B cell (primary cell): ENCODE data around the gene FAM234A. TPM values are rescaled to one million over a fixed set of nuclear protein-coding genes. Genes with fewer than 3 reads are reported as not detected.
"Not testable (repeated sequence)": the region's sequence is repeated elsewhere in the genome, so short reads cannot be mapped to it uniquely, and the experiment has no call there.

Experiments used
- ATAC-seq: fragments of 200-7000 bp; cut with Tn5 transposase; one replicate; pipeline ENCODE4 v1.10.0; 2021; ENCODE audit warnings: low read depth, mild to moderate bottlenecking, moderate number of reproducible peaks, moderate library complexity
- CTCF ChIA-PET: fragments of 350-600 bp; sonication (Branson Sonifier 250); formaldehyde crosslinking; loops from one replicate; lab custom pipeline; 2021; ENCODE audit warnings: antibody characterized with exemption, inconsistent platforms; lab: Charles Lee
- POLR2A ChIA-PET: fragments of 350-600 bp; sonication (Branson Sonifier 250); formaldehyde crosslinking; loops from one replicate; lab custom pipeline; 2021; ENCODE audit warnings: antibody characterized with exemption; lab: Charles Lee
- DNase-seq: peaks from one replicate; pipeline ENCODE4 v3.0.0; 2013
- H2AFZ ChIP-seq: 2 replicates; pipeline ENCODE4 v1.6.1; 2012; ENCODE audit warnings: mild to moderate bottlenecking, low read depth, low read length; ENCODE audit not compliant: insufficient read depth, poor library complexity, severe bottlenecking
- H3K27ac ChIP-seq, 2 donors: 1 replicate in 1 of 2; 2 replicates in 1 of 2; pipeline ENCODE4 v1.5.1; 2012 to 2013; ENCODE audit warnings: low read length in 2 of 2, mild to moderate bottlenecking in 2 of 2, moderate library complexity in 1 of 2
- H3K27me3 ChIP-seq, 4 experiments: fragments of 200-600 bp in 1 of 4; sonication (generic) in 1 of 4; replicated peaks in 1 of 4; 1 replicate in 2 of 4; 2 replicates in 2 of 4; pipeline versions ENCODE4 v1.6.1 to v1.7.0; 2013 to 2016; ENCODE audit warnings: low read length in 3 of 4, mild to moderate bottlenecking in 2 of 4, mixed read lengths in 1 of 4, moderate library complexity in 1 of 4; ENCODE audit not compliant: insufficient read depth in 4 of 4, control insufficient read depth in 3 of 4; ENCODE audit errors: control extremely low read depth in 1 of 4
- H3K36me3 ChIP-seq, 2 experiments: replicated peaks in 1 of 2; 1 replicate in 1 of 2; 2 replicates in 1 of 2; pipeline versions ENCODE4 v1.6.1 to v1.7.1; 2013; ENCODE audit warnings: low read length in 1 of 2; ENCODE audit not compliant: insufficient read depth in 2 of 2, control insufficient read depth in 1 of 2; ENCODE audit errors: control extremely low read depth in 1 of 2, extremely low read depth in 1 of 2
- H3K4me1 ChIP-seq, 2 donors: fragments of 200-600 bp in 1 of 2; sonication (generic) in 1 of 2; 1 replicate in 1 of 2; 2 replicates in 1 of 2; pipeline versions ENCODE4 v1.5.1 to v1.6.1; 2013 to 2017; ENCODE audit warnings: low read length in 2 of 2; ENCODE audit not compliant: control insufficient read depth in 2 of 2, insufficient read depth in 2 of 2
- H3K4me2 ChIP-seq: replicated peaks from 2 replicates; pipeline ENCODE3; 2012; ENCODE audit warnings: mild to moderate bottlenecking, low read depth, low read length; ENCODE audit not compliant: poor library complexity, severe bottlenecking
- H3K4me3 ChIP-seq, 5 experiments: fragments of 200-600 bp in 1 of 5; sonication (generic) in 1 of 5; 1 replicate in 3 of 5; 2 replicates in 2 of 5; pipeline versions ENCODE4 v1.5.1 to v1.7.0; 2011 to 2016; ENCODE audit warnings: low read length in 4 of 5, mild to moderate bottlenecking in 4 of 5, low read depth in 2 of 5, control low read depth in 1 of 5, moderate library complexity in 1 of 5; ENCODE audit not compliant: insufficient read depth in 1 of 5; ENCODE audit errors: control extremely low read depth in 1 of 5, extremely low read depth in 1 of 5
- H3K79me2 ChIP-seq: fragments of 200-600 bp; sonication (generic); one replicate; pipeline ENCODE4 v1.6.0; 2016; ENCODE audit warnings: low read length; ENCODE audit not compliant: control insufficient read depth, insufficient read depth
- H3K9ac ChIP-seq: fragments of 200-600 bp; sonication (generic); 2 replicates; pipeline ENCODE4 v1.6.1; 2017; ENCODE audit warnings: mild to moderate bottlenecking, low read length, moderate library complexity
- H3K9me3 ChIP-seq, 3 donors: one replicate each; pipeline versions ENCODE4 v1.6.1 to v1.7.1; 2013; ENCODE audit warnings: low read length in 2 of 3; ENCODE audit not compliant: control insufficient read depth in 2 of 3, insufficient read depth in 1 of 3; ENCODE audit errors: control extremely low read depth in 1 of 3
- H4K20me1 ChIP-seq: 2 replicates; pipeline ENCODE4 v1.6.0; 2012; ENCODE audit warnings: mild to moderate bottlenecking, low read length; ENCODE audit not compliant: insufficient read depth, control insufficient read depth, poor library complexity, severe bottlenecking
- H3K27ac Mint-ChIP-seq: one replicate; pipeline ENCODE4 v1.8.0; 2021; ENCODE audit warnings: mixed read lengths
- H3K27me3 Mint-ChIP-seq: one replicate; pipeline ENCODE4 v1.8.0; 2021; ENCODE audit warnings: mixed read lengths
- H3K4me1 Mint-ChIP-seq: one replicate; pipeline ENCODE4 v1.8.0; 2021; ENCODE audit warnings: mixed read lengths
- H3K4me3 Mint-ChIP-seq: one replicate; pipeline ENCODE4 v1.8.0; 2021; ENCODE audit warnings: mixed read lengths
- H3K9me3 Mint-ChIP-seq: one replicate; pipeline ENCODE4 v1.8.0; 2022; ENCODE audit warnings: mixed read lengths; ENCODE audit not compliant: insufficient read depth
- CTCF ChIP-seq: fragments of 200-600 bp; IDR thresholded peaks from one replicate; pipeline ENCODE4 v1.8.0; 2022; ENCODE audit warnings: antibody characterized with exemption, mild to moderate bottlenecking
- EZH2 ChIP-seq: IDR thresholded peaks from 2 replicates; pipeline ENCODE4 v1.6.1; 2012; ENCODE audit warnings: borderline replicate concordance, low read depth, mild to moderate bottlenecking, moderate library complexity, low read length; ENCODE audit not compliant: insufficient read depth, poor library complexity, severe bottlenecking
- WGBS: methylation state at CpG from one replicate; pipeline ENCODE4 v1.1.5; 2013; ENCODE audit warnings: missing lambda C conversion rate; ENCODE audit not compliant: insufficient coverage; 5-methylcytosine and 5-hydroxymethylcytosine counted together
- intact Hi-C: fragments of 100-400 bp; cut with micrococcal nuclease; formaldehyde crosslinking; loops from one replicate; pipeline ENCODE4 v1.10.0; 2022
- polyA plus RNA-seq: library from polyadenylated mRNA; depleted of rRNA; stranded (reverse); fragments of >200 nt; gene quantifications from 2 replicates; pipeline ENCODE4 v1.2.3, GENCODE V29; 2012
- total RNA-seq, 2 donors: library from RNA; stranded (reverse); fragments of 120-200 nt in 1 of 2; gene quantifications; 1 replicate in 1 of 2; 2 replicates in 1 of 2; pipeline versions ENCODE4 v1.2.3 to v1.2.4, GENCODE V29; 2013 to 2022

FAM234A gene
- total and polyA plus RNA-seq, 2 donors (not counting 1 experiment from before 2014, with no cell fraction given): 35.1 to 42.9 TPM

- POLR2A ChIA-PET: interaction anchor here (0.5 kb wide), 1 partner anchor 130 kb away, joined by 5 read pairs; no protein-coding TSS in a partner anchor
- intact Hi-C loops: no loop called here
- DNase-seq: no peak
- no peak overlapping the region for H3K4me2 ChIP-seq
- Mint-ChIP-seq H3K4me1 (peaks cover 8% of the 10 kb centered on the region), H3K9me3 (no peaks in the 10 kb centered on the region), H3K27me3 (no peaks in the 10 kb centered on the region), H3K27ac (no peak overlapping the region), H3K4me3 (no peak overlapping the region)
- no peak overlapping the region for H3K27ac ChIP-seq
- CTCF ChIA-PET: no interaction called here
- H4K20me1 ChIP-seq: no peaks in the 10 kb centered on the region
- no peak overlapping the region for H3K9ac ChIP-seq
- ATAC-seq: no peak
- no peaks in the 10 kb centered on the region for H3K27me3 ChIP-seq
- H2AFZ ChIP-seq: no peak overlapping the region
- no peak overlapping the region for H3K4me3 ChIP-seq
- 100% methylated on average over 1 of the region's 6 CpGs for WGBS
- H3K4me1 ChIP-seq: peaks cover 9 to 17% of the 10 kb centered on the region in 2 donors
- H3K36me3 ChIP-seq: peaks cover 0 to 29% of the 10 kb centered on the region in 2 experiments
- TF ChIP-seq CTCF (no peak), EZH2 (no peak)
- H3K79me2 ChIP-seq: peaks cover 19% of the 10 kb centered on the region
- H3K9me3 ChIP-seq: no peaks in the 10 kb centered on the region
Observed at GRCh38 chr16:255183-255582, 20.6 kb downstream of the FAM234A start.

- H3K79me2 ChIP-seq, H3K27ac ChIP-seq, POLR2A ChIA-PET, H3K9ac ChIP-seq, CTCF ChIA-PET, H2AFZ ChIP-seq, H3K4me2 ChIP-seq, H3K9me3 Mint-ChIP-seq, H3K27ac Mint-ChIP-seq, H4K20me1 ChIP-seq, H3K4me1 ChIP-seq, H3K9me3 ChIP-seq, H3K4me3 ChIP-seq, DNase-seq, H3K27me3 Mint-ChIP-seq, H3K4me3 Mint-ChIP-seq, H3K4me1 Mint-ChIP-seq, intact Hi-C loops, H3K27me3 ChIP-seq, ATAC-seq: not testable (repeated sequence)
- 93% methylated on average over 3 of the region's 13 CpGs for WGBS
- H3K36me3 ChIP-seq: peaks cover 0 to 49% of the 10 kb centered on the region in 2 experiments
Observed at GRCh38 chr16:258091-258490, 23.5 kb downstream of the FAM234A start.
